HG02763 (cell line): ENCODE results near the gene SLC13A3.

ENCODE experiments used
- ATAC-seq: cut with Tn5 transposase; IDR thresholded peaks from one replicate; pipeline ENCODE4 v1.9.1; 2021; ENCODE audit warnings: mild to moderate bottlenecking, moderate library complexity; ENCODE audit not compliant: unreplicated experiment

The SLC13A3 gene

DNA sequence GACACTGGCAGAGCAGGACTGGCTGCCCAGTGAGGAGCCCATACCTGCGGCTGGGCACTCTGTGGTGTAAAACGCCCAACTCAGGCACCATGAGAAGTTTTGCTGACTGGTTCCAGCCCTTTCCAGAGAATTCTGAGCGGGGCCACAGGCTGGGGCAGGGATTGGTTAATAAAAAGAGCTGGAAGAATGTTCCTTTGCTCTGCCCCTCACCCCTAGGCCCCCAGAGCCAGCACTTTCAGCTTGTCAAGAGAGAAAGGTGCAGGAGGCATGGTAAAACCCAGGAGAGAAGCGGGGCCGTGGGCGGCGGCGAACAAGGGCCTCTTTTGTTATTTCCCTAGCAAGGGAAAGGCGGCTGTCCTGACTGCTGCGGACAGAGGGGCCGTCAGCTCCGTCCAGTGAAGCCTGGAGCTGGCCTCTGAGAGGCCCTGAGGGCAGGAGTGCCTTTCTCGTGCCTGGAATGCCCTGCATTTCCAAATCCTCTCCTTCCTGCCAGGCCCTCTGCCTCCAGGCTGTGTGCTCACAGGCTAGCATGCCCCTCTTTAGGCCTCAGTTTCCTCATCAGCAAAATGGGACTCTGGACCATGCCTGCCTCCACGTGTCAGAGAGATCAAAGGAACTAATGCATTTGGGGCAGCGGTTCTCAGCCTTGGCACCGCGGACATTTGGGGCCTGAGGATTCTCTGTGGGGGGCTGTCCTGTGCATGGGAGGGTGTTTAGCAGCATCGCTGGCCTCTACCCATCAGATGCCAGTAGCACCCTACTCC, 12.9 kb downstream of the SLC13A3 start:
- ATAC-seq, result no peak

- no peak for ATAC-seq
Observed at GRCh38 chr20:46637427-46638133, 13.7 kb downstream of the SLC13A3 start.

DNA sequence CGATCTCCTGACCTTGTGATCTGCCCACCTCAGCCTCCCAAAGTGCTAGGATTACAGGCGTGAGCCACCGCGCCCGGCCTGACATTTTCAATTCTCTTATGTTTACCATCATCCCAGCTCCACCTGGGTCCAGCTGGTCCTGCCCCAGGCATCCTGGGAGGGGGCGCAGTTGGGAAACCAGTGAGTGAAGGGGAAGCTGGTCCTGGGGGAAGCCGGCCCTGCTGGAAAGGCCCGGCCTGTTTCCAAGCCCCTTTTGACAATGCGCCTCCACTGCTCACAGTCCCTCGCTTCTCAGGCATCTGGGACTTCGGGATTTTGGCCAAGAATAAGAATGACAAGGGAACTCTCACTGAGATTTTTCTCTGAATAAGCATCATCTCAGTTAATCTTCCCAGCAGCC, 14.2 kb downstream of the SLC13A3 start:
- ATAC-seq, result no peak

GRCh38 chr20:46636514-46636913, 14.7 kb downstream of the SLC13A3 start:
- ATAC-seq, result no peak

GRCh38 chr20:46635514-46636136, 15.6 kb downstream of the SLC13A3 start:
- no peak for ATAC-seq

DNA sequence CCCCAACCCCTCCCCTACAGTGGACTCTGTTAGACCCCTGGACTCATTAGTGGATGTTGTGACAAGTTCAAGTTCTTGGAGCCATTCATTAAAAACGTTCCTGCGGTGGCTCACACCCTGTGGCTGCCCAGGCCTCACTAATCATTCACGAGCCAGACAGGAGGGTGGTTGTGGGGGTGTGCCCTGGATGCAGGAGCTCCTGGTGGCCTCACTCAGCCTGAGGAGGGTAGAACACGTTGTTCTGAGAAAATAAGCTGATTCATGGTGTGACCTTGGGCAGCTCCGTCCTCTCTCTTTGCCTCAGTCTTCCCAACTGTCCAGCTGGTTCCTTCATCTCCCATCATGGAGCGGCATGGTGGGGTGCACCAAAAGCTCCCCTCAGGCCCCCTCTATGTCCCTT, 16.7 kb downstream of the SLC13A3 start:
- ATAC-seq, result no peak

DNA sequence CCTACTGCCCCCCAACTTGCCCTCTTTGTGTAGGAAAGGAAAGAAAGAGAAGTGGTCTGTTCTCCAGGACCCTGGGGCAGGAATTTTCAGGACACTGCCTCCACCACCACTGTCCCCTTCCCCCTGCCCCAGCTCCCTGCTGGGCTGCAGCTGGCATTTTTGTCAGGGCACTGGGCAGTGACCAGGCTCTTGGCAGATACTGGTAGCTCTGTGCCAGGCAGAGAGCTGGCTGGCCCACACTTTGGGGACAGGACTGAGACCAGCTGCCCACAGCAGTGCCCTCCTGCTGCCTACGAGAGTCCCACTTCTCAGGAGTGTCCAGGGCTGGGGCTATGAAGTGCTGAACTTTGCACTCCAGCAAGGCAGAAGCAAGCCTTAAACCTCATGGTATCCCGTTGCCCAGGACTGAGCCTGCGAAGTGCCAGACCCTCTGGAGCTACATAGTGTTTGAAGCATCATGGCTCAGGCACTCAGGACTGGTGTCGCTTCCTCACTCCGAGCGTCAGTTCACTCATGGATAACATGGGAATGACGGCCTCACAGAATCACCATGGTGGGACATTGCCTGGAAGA, 19.3 kb downstream of the SLC13A3 start:
- ATAC-seq, result no peak

DNA sequence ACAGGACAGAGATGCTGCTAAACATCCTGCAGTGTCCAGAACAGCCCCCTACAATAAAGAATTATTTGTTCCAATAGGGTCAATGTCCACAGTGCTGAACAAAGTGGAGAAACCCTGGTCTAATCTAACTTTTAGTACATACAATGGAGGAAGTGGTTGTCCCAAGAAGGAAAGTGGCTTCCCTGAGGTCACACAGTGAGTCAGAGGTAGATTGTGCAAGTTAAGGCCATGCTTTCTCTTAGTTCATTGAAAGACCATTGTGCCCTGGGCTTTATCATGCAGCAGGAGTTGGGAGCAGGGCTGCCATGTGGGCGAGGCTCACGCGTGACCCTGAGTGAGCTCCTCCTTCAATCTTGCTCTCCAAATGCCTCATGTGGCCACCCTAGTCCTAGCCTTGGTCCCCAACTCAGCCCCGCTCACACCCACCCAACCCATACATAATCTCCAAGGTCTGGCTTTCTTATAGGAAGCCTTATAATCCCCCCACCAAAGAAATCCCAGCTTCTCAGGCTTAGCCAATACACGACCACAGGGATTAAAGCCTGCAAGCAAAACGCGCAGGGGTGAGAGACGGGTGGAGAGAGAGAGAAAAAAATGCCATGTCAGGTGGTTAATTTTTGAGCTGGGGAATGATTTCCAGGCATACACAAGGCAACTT, 19.9 kb downstream of the SLC13A3 start:
- no peak for ATAC-seq

DNA sequence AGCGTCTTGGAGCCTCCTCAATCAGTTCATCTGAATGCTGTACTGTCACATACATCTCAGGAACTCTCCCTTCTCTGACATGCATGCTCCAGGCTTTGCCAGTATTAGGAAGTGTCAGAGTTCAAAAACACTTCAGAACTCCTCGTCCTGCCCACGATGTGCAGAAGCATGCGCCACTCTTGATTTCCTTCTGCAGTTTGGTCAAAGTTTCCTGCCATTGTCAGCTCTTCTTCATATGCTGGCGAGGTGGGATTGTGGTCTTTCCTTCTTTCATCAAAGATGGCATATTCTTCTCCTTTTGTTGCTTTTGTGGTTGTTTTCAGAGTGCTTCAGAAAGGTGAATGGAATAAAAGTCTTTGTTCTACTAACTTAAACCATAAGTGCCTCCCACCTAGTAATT, 21.0 kb downstream of the SLC13A3 start:
- no peak for ATAC-seq

GRCh38 chr20:46629341-46629740, 21.9 kb downstream of the SLC13A3 start:
- ATAC-seq, result no peak

DNA sequence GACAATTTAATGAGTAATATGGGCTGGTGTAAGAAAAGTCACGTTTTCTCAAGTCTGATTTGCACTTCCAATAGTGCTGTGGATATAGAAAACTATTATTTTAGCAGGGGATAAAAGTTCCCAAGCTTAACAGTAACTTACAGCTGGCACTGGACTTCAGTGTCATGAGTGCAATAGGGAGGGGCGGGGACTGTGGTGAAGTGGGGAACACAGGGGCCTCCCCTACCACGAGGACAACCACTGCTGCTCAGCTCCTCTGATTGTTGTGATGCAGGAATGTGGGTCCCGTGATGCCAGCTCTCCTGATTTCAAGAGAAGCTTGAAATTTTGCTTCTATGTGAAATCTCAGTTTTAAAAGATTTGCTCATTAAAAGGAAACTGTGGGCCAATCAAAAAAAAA, 24.0 kb downstream of the SLC13A3 start:
- ATAC-seq, result no peak

- no peak for ATAC-seq
Observed at GRCh38 chr20:46626758-46627157, 24.5 kb downstream of the SLC13A3 start.

DNA sequence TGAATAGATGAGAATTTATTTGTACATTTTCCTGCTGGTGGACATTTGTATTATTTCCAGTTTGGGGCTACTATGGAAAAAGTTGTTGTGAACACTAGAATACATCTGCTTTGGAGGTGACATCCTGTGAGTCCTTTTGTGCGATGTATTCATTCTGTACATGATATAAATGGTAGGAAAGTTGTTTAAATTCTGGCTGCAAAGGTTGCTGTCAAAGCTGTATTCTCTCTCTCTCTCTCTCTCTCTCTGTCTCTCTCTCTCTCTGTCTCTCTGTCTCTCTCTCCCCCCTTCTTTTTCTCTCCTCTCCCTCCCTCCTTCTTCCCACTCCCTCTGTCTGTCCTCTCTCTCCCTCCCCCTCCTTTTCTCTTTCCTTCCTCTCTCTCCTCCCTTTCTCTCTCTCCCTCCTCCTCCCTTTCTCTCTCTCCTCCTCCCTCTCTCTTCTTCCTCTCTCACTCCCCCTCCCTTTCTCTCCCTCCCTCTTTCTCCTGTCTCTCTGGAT, 25.3 kb downstream of the SLC13A3 start:
- no peak for ATAC-seq

GRCh38 chr20:46624946-46625345, 26.3 kb downstream of the SLC13A3 start:
- no peak for ATAC-seq

- ATAC-seq, result no peak
Observed at GRCh38 chr20:46622165-46622564, 29.1 kb downstream of the SLC13A3 start.

DNA sequence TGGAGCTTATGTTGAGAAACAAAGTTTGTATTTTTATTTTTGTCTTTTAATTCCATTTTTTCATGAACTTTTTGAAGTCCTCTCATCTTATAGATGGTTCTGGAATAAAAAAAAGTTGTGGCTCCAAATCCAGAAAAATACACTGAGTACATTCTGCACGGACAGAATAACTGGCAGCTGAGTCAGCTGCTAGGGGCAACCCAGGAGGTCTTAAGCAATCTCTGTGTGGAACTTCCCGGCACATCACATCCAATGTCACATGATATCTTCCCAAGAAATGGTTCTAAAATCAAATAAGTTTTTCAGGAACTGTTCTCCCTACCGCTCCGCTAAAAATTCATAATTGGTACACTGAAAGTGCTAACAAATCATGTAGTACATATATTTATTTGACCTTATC, 29.8 kb downstream of the SLC13A3 start:
- no peak for ATAC-seq

- no peak for ATAC-seq
Observed at GRCh38 chr20:46619445-46619844, 31.8 kb downstream of the SLC13A3 start.

- ATAC-seq, result no peak
Observed at GRCh38 chr20:46618316-46619100, 32.8 kb downstream of the SLC13A3 start.

DNA sequence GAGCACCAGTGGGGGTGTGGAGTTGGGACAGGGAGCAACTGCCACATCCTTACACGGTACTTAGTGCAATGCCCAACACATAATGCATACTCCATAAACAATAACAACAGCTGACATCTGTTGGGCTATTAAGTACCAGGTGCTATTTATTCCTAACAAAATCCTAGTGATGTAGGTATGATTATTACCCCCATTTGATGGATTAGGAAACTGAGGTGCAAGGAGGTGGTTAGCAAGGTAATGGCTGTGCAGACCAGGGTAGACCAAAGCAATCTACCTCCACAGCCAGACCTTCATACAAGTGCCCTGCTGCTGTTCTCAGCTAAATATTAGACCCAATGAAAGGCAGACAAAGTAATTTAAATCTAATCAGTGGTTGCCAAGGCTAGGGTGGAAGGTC, 36.8 kb downstream of the SLC13A3 start:
- ATAC-seq, result no peak

- no peak for ATAC-seq
Observed at GRCh38 chr20:46610145-46610544, 41.1 kb downstream of the SLC13A3 start.
